Panc1 (cell line): ENCODE results near the gene SLC35G2.
"Not testable (repeated sequence)": the region's sequence is repeated elsewhere in the genome, so short reads cannot be mapped to it uniquely, and the experiment has no call there.

Source experiments
- CTCF ChIP-seq: fragments of 450-650 bp; IDR thresholded peaks from 2 replicates; pipeline ENCODE4 v1.5.1; 2017; ENCODE audit warnings: mild to moderate bottlenecking
- POLR2AphosphoS5 ChIP-seq: IDR thresholded peaks from 2 replicates; pipeline ENCODE4 v1.6.1; 2012; ENCODE audit warnings: mild to moderate bottlenecking, low read depth, low read length, moderate library complexity
- SIN3A ChIP-seq: IDR thresholded peaks from 2 replicates; pipeline ENCODE4 v1.6.1; 2012; ENCODE audit warnings: low read depth, mild to moderate bottlenecking, low read length, moderate library complexity, borderline replicate concordance; ENCODE audit not compliant: insufficient read depth
- TCF7L2 ChIP-seq: IDR thresholded peaks from 2 replicates; pipeline ENCODE4 v1.6.1; 2011; ENCODE audit warnings: mild to moderate bottlenecking, low read depth, low read length, inconsistent platforms
- TF ChIP-seq, protein P1 (sequence below), 2 experiments: IDR thresholded peaks; 2 replicates each; pipeline ENCODE4 v1.6.1; 2011 to 2012; ENCODE audit warnings: low read depth in 2 of 2, control low read depth in 1 of 2, low read length in 1 of 2, mild to moderate bottlenecking in 1 of 2, moderate library complexity in 1 of 2; ENCODE audit not compliant: insufficient read depth in 1 of 2

GRCh38 chr3:136902530-136902929 is 83.6 kb downstream of the SLC35G2 start:
- TF ChIP-seq CTCF, POLR2AphosphoS5, SIN3A, TCF7L2: not testable (repeated sequence)
- TF ChIP-seq, protein P1, sequence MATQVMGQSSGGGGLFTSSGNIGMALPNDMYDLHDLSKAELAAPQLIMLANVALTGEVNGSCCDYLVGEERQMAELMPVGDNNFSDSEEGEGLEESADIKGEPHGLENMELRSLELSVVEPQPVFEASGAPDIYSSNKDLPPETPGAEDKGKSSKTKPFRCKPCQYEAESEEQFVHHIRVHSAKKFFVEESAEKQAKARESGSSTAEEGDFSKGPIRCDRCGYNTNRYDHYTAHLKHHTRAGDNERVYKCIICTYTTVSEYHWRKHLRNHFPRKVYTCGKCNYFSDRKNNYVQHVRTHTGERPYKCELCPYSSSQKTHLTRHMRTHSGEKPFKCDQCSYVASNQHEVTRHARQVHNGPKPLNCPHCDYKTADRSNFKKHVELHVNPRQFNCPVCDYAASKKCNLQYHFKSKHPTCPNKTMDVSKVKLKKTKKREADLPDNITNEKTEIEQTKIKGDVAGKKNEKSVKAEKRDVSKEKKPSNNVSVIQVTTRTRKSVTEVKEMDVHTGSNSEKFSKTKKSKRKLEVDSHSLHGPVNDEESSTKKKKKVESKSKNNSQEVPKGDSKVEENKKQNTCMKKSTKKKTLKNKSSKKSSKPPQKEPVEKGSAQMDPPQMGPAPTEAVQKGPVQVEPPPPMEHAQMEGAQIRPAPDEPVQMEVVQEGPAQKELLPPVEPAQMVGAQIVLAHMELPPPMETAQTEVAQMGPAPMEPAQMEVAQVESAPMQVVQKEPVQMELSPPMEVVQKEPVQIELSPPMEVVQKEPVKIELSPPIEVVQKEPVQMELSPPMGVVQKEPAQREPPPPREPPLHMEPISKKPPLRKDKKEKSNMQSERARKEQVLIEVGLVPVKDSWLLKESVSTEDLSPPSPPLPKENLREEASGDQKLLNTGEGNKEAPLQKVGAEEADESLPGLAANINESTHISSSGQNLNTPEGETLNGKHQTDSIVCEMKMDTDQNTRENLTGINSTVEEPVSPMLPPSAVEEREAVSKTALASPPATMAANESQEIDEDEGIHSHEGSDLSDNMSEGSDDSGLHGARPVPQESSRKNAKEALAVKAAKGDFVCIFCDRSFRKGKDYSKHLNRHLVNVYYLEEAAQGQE (IDR thresholded peaks at IDR 0.05; ENCODE audit: insufficient read depth in 1 of 2, low read depth in 2 of 2, low read length in 1 of 2), result not testable (repeated sequence)
